ENCODE results near the gene MED27.

DNA sequence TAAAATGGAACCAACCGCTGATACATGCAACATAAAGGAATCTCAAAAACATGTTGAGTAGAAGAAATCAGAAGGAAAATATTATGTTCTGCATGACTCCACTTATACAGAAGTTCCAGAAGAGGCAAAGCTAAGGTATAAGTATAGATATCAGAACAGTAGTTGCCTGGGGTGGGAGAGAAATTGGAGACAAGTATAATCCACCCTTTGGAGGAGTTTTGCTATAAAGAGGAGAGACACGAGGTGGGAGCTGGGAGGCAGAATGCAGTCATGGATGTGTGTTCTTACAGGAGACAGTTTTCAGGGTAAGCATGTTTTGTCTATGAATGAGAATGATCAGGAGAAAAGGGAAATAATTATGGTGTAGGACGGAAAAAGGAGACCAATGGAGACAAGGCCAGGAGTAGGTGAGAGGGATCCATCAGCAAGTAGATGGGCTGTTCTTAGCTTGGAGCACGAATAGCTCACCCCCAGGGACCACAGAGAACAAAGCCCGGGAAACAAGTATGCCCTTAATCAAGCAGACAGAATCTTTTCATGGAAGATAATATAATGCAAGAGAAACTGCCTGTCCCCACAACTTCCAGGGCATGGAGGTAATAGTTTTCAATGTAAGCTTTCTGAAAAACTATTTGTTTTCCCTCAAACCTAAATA is 72.2 kb downstream of the MED27 start:
- no peak for TF ChIP-seq POLR2A (IDR thresholded peaks at IDR 0.05)
- TF ChIP-seq, protein P1, sequence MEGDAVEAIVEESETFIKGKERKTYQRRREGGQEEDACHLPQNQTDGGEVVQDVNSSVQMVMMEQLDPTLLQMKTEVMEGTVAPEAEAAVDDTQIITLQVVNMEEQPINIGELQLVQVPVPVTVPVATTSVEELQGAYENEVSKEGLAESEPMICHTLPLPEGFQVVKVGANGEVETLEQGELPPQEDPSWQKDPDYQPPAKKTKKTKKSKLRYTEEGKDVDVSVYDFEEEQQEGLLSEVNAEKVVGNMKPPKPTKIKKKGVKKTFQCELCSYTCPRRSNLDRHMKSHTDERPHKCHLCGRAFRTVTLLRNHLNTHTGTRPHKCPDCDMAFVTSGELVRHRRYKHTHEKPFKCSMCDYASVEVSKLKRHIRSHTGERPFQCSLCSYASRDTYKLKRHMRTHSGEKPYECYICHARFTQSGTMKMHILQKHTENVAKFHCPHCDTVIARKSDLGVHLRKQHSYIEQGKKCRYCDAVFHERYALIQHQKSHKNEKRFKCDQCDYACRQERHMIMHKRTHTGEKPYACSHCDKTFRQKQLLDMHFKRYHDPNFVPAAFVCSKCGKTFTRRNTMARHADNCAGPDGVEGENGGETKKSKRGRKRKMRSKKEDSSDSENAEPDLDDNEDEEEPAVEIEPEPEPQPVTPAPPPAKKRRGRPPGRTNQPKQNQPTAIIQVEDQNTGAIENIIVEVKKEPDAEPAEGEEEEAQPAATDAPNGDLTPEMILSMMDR (IDR thresholded peaks at IDR 0.05) = no peak
